Activated CD4-positive, alpha-beta T cell treated with anti-CD3 and anti-CD28 coated beads, Interleukin-2, amount 10 ng/mL, durations not matched to agents 7 days and 5 days (primary cell): ENCODE results near the gene CDH4. TPM values are rescaled to one million over a fixed set of nuclear protein-coding genes. Genes with fewer than 3 reads are reported as not detected.

ENCODE experiments used
- CTCF ChIA-PET: fragments of 350-600 bp; sonication (Branson Sonifier 250); formaldehyde crosslinking; loops from one replicate; lab custom pipeline; 2021; ENCODE audit warnings: antibody characterized with exemption; lab: Charles Lee
- POLR2A ChIA-PET: fragments of 350-600 bp; sonication (Branson Sonifier 250); formaldehyde crosslinking; loops from one replicate; lab custom pipeline; 2021; ENCODE audit warnings: antibody characterized with exemption; lab: Charles Lee
- DNase-seq: peaks from one replicate; pipeline ENCODE4 v3.0.0-alpha.2; 2020
- H3K27ac Mint-ChIP-seq: one replicate; pipeline ENCODE4 v1.8.0; 2021; ENCODE audit warnings: mild to moderate bottlenecking, moderate library complexity, mixed read lengths
- H3K27me3 Mint-ChIP-seq: one replicate; pipeline ENCODE4 v1.8.0; 2021; ENCODE audit warnings: mixed read lengths
- H3K36me3 Mint-ChIP-seq: one replicate; pipeline ENCODE4 v1.8.0; 2021; ENCODE audit warnings: low read depth, mixed read lengths
- H3K4me1 Mint-ChIP-seq: one replicate; pipeline ENCODE4 v1.8.0; 2021; ENCODE audit warnings: mixed read lengths
- H3K4me3 Mint-ChIP-seq: one replicate; pipeline ENCODE4 v1.8.0; 2021; ENCODE audit warnings: mild to moderate bottlenecking, moderate library complexity, mixed read lengths
- H3K9me3 Mint-ChIP-seq: one replicate; pipeline ENCODE4 v1.8.0; 2021; ENCODE audit warnings: mixed read lengths
- total RNA-seq, 2 experiments: library from RNA; stranded (reverse); gene quantifications; one replicate each; pipeline ENCODE4 v1.2.3, GENCODE V29; 2021

The CDH4 gene
- total RNA-seq, 2 experiments from 2014 or later: not detected

DNA sequence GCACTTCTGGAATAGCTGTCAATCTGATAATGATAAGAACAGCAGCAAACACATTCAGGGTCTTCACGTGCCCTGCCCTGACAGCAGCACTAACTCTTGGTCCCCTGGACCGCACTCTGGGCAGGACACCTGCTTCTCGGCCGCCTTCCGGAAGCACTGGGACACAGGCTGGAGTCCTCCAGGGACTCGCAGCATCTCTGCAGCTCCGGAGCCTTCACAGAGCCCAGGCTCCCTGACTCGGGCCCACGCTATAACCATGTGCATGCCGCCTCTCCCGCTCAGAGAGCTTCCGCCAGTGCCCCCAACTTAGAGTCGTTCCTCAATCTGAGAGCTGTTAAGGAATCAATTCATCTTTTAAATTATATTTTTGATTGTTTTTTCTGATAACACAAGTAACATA, 436.4 kb downstream of the CDH4 start:
- POLR2A ChIA-PET: no interaction called here
- H3K4me1 Mint-ChIP-seq: no peaks in the 10 kb centered on the region
- H3K4me3 Mint-ChIP-seq: no peak overlapping the region
- DNase-seq: no peak
- H3K27ac Mint-ChIP-seq: no peak overlapping the region
- H3K27me3 Mint-ChIP-seq: no peaks in the 10 kb centered on the region
- CTCF ChIA-PET: no interaction called here
- H3K9me3 Mint-ChIP-seq: peaks cover 4% of the 10 kb centered on the region
- H3K36me3 Mint-ChIP-seq: no peaks in the 10 kb centered on the region

GRCh38 chr20:61690150-61690549, 438.1 kb downstream of the CDH4 start:
- Mint-ChIP-seq H3K27me3 (no peaks in the 10 kb centered on the region), H3K9me3 (peaks cover 4% of the 10 kb centered on the region), H3K4me3 (no peak overlapping the region), H3K4me1 (no peaks in the 10 kb centered on the region), H3K36me3 (no peaks in the 10 kb centered on the region), H3K27ac (no peak overlapping the region)
- ChIA-PET CTCF (no interaction called here), POLR2A (no interaction called here)
- DNase-seq: no peak

GRCh38 chr20:61690993-61691838, 439.2 kb downstream of the CDH4 start:
- POLR2A ChIA-PET: no interaction called here
- peaks cover 4% of the 10 kb centered on the region for H3K9me3 Mint-ChIP-seq
- H3K36me3 Mint-ChIP-seq: no peaks in the 10 kb centered on the region
- H3K27me3 Mint-ChIP-seq: no peaks in the 10 kb centered on the region
- H3K4me1 Mint-ChIP-seq: no peaks in the 10 kb centered on the region
- CTCF ChIA-PET: no interaction called here
- no peak overlapping the region for H3K4me3 Mint-ChIP-seq
- no peak for DNase-seq
- no peak overlapping the region for H3K27ac Mint-ChIP-seq

DNA sequence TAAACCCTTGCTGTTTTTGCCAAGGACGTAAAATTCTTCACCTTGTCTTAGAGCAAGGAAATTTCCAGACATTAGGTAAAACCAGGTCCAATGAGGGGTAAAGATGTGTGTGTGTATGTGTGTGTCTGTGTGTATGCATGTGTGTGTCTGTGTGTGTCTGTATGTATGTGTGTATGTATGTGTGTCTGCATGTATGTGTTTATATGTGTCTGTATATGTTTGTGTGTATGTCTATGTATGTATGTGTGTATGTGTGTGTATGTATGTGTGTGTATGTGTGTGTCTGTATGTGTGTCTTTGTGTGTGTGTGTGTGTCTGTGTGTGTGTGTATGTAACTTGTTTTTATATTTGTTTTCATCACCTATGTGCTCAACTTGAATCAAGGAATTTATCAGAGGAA, 439.9 kb downstream of the CDH4 start:
- no peak for DNase-seq
- H3K4me3 Mint-ChIP-seq: no peak overlapping the region
- peaks cover 3% of the 10 kb centered on the region for H3K9me3 Mint-ChIP-seq
- H3K27me3 Mint-ChIP-seq: no peaks in the 10 kb centered on the region
- H3K36me3 Mint-ChIP-seq: no peaks in the 10 kb centered on the region
- CTCF ChIA-PET: no interaction called here
- no peak overlapping the region for H3K27ac Mint-ChIP-seq
- POLR2A ChIA-PET: no interaction called here
- H3K4me1 Mint-ChIP-seq: no peaks in the 10 kb centered on the region

GRCh38 chr20:61692479-61692878, 440.4 kb downstream of the CDH4 start:
- no peak overlapping the region for H3K4me3 Mint-ChIP-seq
- POLR2A ChIA-PET: no interaction called here
- no peaks in the 10 kb centered on the region for H3K9me3 Mint-ChIP-seq
- H3K36me3 Mint-ChIP-seq: no peaks in the 10 kb centered on the region
- CTCF ChIA-PET: no interaction called here
- DNase-seq: no peak
- no peak overlapping the region for H3K27ac Mint-ChIP-seq
- no peaks in the 10 kb centered on the region for H3K4me1 Mint-ChIP-seq
- no peaks in the 10 kb centered on the region for H3K27me3 Mint-ChIP-seq

DNA sequence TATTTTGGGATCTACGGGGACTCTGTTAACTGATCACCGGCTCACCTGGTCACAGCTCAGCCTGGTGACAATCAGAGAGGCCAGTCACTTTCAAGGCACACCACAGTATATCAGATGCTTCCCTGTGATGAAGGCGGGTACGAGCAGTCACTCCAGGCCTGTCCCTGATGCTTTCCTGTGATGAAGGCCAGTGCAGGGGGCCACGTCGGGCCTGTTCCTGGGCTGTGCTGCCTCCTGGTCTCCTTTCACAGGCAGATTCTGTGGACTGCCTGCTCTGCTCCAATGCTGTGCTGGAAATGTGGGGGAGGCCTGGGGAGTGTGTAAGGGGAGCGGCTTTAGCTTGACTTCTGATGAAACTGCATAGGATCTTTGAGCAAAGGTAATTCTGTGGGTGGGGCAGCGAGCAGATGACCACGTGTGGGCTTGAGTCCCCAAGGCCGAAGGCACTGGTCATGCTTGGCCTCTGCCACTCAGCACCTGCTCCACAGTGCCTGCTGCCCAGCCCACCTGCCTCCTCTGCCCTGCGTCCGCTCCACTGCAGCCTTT, 441.1 kb downstream of the CDH4 start:
- no peaks in the 10 kb centered on the region for H3K27me3 Mint-ChIP-seq
- no peak for DNase-seq
- ChIA-PET POLR2A (no interaction called here), CTCF (no interaction called here)
- H3K36me3 Mint-ChIP-seq: no peaks in the 10 kb centered on the region
- H3K9me3 Mint-ChIP-seq: no peaks in the 10 kb centered on the region
- no peak overlapping the region for H3K27ac Mint-ChIP-seq
- H3K4me3 Mint-ChIP-seq: no peak overlapping the region
- H3K4me1 Mint-ChIP-seq: no peaks in the 10 kb centered on the region

- ChIA-PET CTCF (no interaction called here), POLR2A (no interaction called here)
- no peak overlapping the region for H3K4me3 Mint-ChIP-seq
- no peaks in the 10 kb centered on the region for H3K4me1 Mint-ChIP-seq
- H3K36me3 Mint-ChIP-seq: no peaks in the 10 kb centered on the region
- no peak overlapping the region for H3K27ac Mint-ChIP-seq
- no peaks in the 10 kb centered on the region for H3K9me3 Mint-ChIP-seq
- no peak for DNase-seq
- H3K27me3 Mint-ChIP-seq: no peaks in the 10 kb centered on the region
Measured at GRCh38 chr20:61694682-61695081, 442.6 kb downstream of the CDH4 start.

- CTCF ChIA-PET: no interaction called here
- Mint-ChIP-seq H3K27ac (no peak overlapping the region), H3K36me3 (no peaks in the 10 kb centered on the region), H3K9me3 (no peaks in the 10 kb centered on the region), H3K27me3 (no peaks in the 10 kb centered on the region), H3K4me3 (no peak overlapping the region), H3K4me1 (no peaks in the 10 kb centered on the region)
- DNase-seq: no peak
- POLR2A ChIA-PET: no interaction called here
Measured at GRCh38 chr20:61695741-61696140, 443.7 kb downstream of the CDH4 start.

DNA sequence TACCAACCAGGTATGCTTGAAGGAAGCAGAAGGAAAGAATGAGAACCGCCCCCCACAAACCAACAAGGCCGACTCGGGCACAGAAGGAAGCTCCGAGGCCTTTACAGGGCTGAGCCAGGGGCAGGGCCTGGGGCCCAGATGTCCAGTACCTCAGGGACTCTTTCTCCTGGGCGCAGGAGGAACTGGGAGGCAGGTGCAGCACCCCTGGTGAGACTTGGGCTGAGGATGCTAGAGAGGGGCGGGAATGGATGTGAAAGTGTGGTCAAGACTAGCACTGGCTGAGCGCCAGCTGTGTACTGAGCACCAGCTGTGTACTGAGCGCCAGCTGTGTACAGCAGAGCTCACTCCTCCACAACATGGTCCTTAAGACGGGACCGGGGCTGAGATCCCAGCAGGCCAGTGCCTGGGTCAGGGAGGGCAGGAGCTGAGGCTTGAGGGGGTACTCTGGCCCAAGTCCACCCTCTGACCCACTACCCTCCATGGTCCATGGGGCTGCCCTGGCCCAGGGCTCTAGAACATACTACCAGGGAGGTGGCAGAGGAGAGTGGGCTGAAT, 444.2 kb downstream of the CDH4 start:
- Mint-ChIP-seq H3K9me3 (no peaks in the 10 kb centered on the region), H3K4me1 (no peaks in the 10 kb centered on the region), H3K36me3 (no peaks in the 10 kb centered on the region), H3K4me3 (no peak overlapping the region), H3K27ac (no peak overlapping the region), H3K27me3 (no peaks in the 10 kb centered on the region)
- CTCF ChIA-PET: no interaction called here
- no peak for DNase-seq
- POLR2A ChIA-PET: no interaction called here

GRCh38 chr20:61697666-61698597, 445.9 kb downstream of the CDH4 start:
- ChIA-PET CTCF (no interaction called here), POLR2A (no interaction called here)
- no peaks in the 10 kb centered on the region for H3K27me3 Mint-ChIP-seq
- H3K4me1 Mint-ChIP-seq: no peaks in the 10 kb centered on the region
- H3K9me3 Mint-ChIP-seq: no peaks in the 10 kb centered on the region
- H3K36me3 Mint-ChIP-seq: no peaks in the 10 kb centered on the region
- no peak overlapping the region for H3K27ac Mint-ChIP-seq
- no peak for DNase-seq
- H3K4me3 Mint-ChIP-seq: no peak overlapping the region

- ChIA-PET POLR2A (no interaction called here), CTCF (no interaction called here)
- Mint-ChIP-seq H3K27ac (no peak overlapping the region), H3K9me3 (no peaks in the 10 kb centered on the region), H3K4me3 (no peak overlapping the region), H3K36me3 (no peaks in the 10 kb centered on the region), H3K27me3 (no peaks in the 10 kb centered on the region), H3K4me1 (no peaks in the 10 kb centered on the region)
- DNase-seq: no peak
Measured at GRCh38 chr20:61698598-61699494, 446.8 kb downstream of the CDH4 start.
